GM23338 (cell line): ENCODE results near the gene COPS2. TPM values are rescaled to one million over a fixed set of nuclear protein-coding genes. Genes with fewer than 3 reads are reported as not detected.

Experiments
- ATAC-seq: fragments of 200-7000 bp; cut with Tn5 transposase; 3 replicates; pipeline ENCODE4 v1.9.1; 2020
- DNase-seq: peaks from one replicate; pipeline ENCODE4 v3.0.0-alpha.2; 2015; ENCODE audit warnings: low spot score
- H2AFZ ChIP-seq: fragments of 200-600 bp; sonication (generic); 2 replicates; pipeline ENCODE4 v1.8.0; 2016; ENCODE audit warnings: antibody characterized with exemption, mild to moderate bottlenecking, moderate library complexity
- H3F3A ChIP-seq: fragments of 200-600 bp; sonication (generic); replicated peaks from 2 replicates; pipeline ENCODE4 v1.8.0; 2017; ENCODE audit warnings: antibody characterized with exemption, mixed run types, low read depth
- H3K27ac ChIP-seq: fragments of 200-600 bp; sonication (generic); 2 replicates; pipeline ENCODE4 v1.6.1; 2016; ENCODE audit warnings: low read depth
- H3K27me3 ChIP-seq: fragments of 200-600 bp; sonication (generic); 2 replicates; pipeline ENCODE4 v1.8.0; 2016; ENCODE audit warnings: mild to moderate bottlenecking, mixed run types, moderate library complexity; ENCODE audit not compliant: insufficient read depth
- H3K36me3 ChIP-seq: fragments of 200-600 bp; sonication (generic); 2 replicates; pipeline ENCODE4 v1.8.0; 2016; ENCODE audit warnings: mild to moderate bottlenecking; ENCODE audit not compliant: insufficient read depth
- H3K4me1 ChIP-seq: fragments of 200-600 bp; sonication (generic); 2 replicates; pipeline ENCODE4 v1.8.0; 2016; ENCODE audit warnings: mild to moderate bottlenecking, moderate library complexity; ENCODE audit not compliant: insufficient read depth
- H3K4me2 ChIP-seq: fragments of 200-600 bp; sonication (generic); 2 replicates; pipeline ENCODE4 v1.7.1; 2017; ENCODE audit warnings: mixed run types
- H3K4me3 ChIP-seq: fragments of 200-600 bp; sonication (generic); 2 replicates; pipeline ENCODE4 v1.6.1; 2016; ENCODE audit warnings: mixed run types
- H3K79me2 ChIP-seq: fragments of 200-600 bp; sonication (generic); replicated peaks from 2 replicates; pipeline ENCODE4 v1.8.0; 2017; ENCODE audit warnings: mild to moderate bottlenecking; ENCODE audit not compliant: insufficient read depth
- H3K9me2 ChIP-seq: fragments of 200-600 bp; sonication (generic); 2 replicates; pipeline ENCODE4 v1.8.0; 2017; ENCODE audit not compliant: insufficient read depth
- H4K20me1 ChIP-seq: fragments of 200-600 bp; sonication (generic); replicated peaks from 2 replicates; pipeline ENCODE4 v1.8.0; 2017; ENCODE audit warnings: mild to moderate bottlenecking; ENCODE audit not compliant: insufficient read depth
- H3K27ac Mint-ChIP-seq: 2 replicates; pipeline ENCODE4 v1.8.0; 2020; ENCODE audit warnings: inconsistent platforms, mild to moderate bottlenecking, moderate library complexity, mixed read lengths
- H3K27me3 Mint-ChIP-seq: 3 replicates; pipeline ENCODE4 v1.8.0; 2022; ENCODE audit warnings: low read depth, mild to moderate bottlenecking, moderate library complexity, mixed read lengths, inconsistent platforms; ENCODE audit not compliant: insufficient read depth, poor library complexity
- H3K36me3 Mint-ChIP-seq: 3 replicates; pipeline ENCODE4 v1.8.0; 2021; ENCODE audit warnings: low read depth, mild to moderate bottlenecking, inconsistent platforms, moderate library complexity, mixed read lengths
- H3K4me1 Mint-ChIP-seq: 3 replicates; pipeline ENCODE4 v1.8.0; 2020; ENCODE audit warnings: mild to moderate bottlenecking, inconsistent platforms, mixed read lengths
- H3K4me3 Mint-ChIP-seq: 3 replicates; pipeline ENCODE4 v1.8.0; 2021; ENCODE audit warnings: moderate library complexity, mild to moderate bottlenecking, inconsistent platforms, mixed read lengths
- H3K9me3 Mint-ChIP-seq: 3 replicates; pipeline ENCODE4 v1.8.0; 2020; ENCODE audit warnings: moderate library complexity, mild to moderate bottlenecking, inconsistent platforms, mixed read lengths
- EZH2phosphoT487 ChIP-seq: fragments of 200-600 bp; sonication (generic); IDR thresholded peaks from one replicate; pipeline ENCODE4 v1.8.1; 2018; ENCODE audit warnings: antibody characterized with exemption; ENCODE audit not compliant: unreplicated experiment
- NANOG ChIP-seq: IDR thresholded peaks from 2 replicates; pipeline ENCODE4 v1.6.1; 2016; ENCODE audit warnings: antibody characterized with exemption, borderline replicate concordance
- POLR2AphosphoS5 ChIP-seq: IDR thresholded peaks from 2 replicates; pipeline ENCODE4 v1.6.1; 2016; ENCODE audit warnings: antibody characterized with exemption, low read depth
- STAT1 ChIP-seq: IDR thresholded peaks from one replicate; pipeline ENCODE4 v1.6.1; 2016; ENCODE audit warnings: antibody characterized with exemption; ENCODE audit not compliant: unreplicated experiment
- ZNF331 ChIP-seq: fragments of 250-450 bp; sonication (Bioruptor Pico); IDR thresholded peaks from 2 replicates; pipeline ENCODE4 v1.5.0; 2020; ENCODE audit warnings: low read depth, mild to moderate bottlenecking, moderate library complexity
- polyA plus RNA-seq: library from polyadenylated mRNA; unstranded; fragments of >200 nt; fragmentation: Nextera tagmentation; extraction: Ambion mirVana; gene quantifications from 2 replicates; pipeline ENCODE4 v1.2.1, GENCODE V29; 2016
- total RNA-seq: library from RNA; depleted of rRNA; stranded (reverse); fragments of >200 nt; shearing (Covaris generic); gene quantifications from 2 replicates; pipeline ENCODE4 v1.2.3, GENCODE V29; 2014
- TF ChIP-seq, protein P1 (sequence below): fragments of 250-450 bp; sonication (Bioruptor Pico); IDR thresholded peaks from 2 replicates; pipeline ENCODE4 v1.5.0; 2020; ENCODE audit warnings: mild to moderate bottlenecking, moderate library complexity
- TF ChIP-seq, protein P2 (sequence below): IDR thresholded peaks from one replicate; pipeline ENCODE4 v1.6.1; 2018; ENCODE audit warnings: antibody characterized with exemption; ENCODE audit not compliant: unreplicated experiment
- TF ChIP-seq, protein P3 (sequence below), 2 experiments: fragments of 200-600 bp in 1 of 2; sonication (generic) in 1 of 2; conservative IDR thresholded peaks; 2 replicates each; pipeline versions ENCODE4 v1.5.1 to v1.6.1; 2016 to 2017; ENCODE audit warnings: antibody characterized with exemption in 2 of 2, low read depth in 2 of 2, mild to moderate bottlenecking in 2 of 2, moderate library complexity in 1 of 2

Gene COPS2
- total and polyA plus RNA-seq, 2 experiments from 2014 or later: 38.7 to 67.3 TPM

DNA sequence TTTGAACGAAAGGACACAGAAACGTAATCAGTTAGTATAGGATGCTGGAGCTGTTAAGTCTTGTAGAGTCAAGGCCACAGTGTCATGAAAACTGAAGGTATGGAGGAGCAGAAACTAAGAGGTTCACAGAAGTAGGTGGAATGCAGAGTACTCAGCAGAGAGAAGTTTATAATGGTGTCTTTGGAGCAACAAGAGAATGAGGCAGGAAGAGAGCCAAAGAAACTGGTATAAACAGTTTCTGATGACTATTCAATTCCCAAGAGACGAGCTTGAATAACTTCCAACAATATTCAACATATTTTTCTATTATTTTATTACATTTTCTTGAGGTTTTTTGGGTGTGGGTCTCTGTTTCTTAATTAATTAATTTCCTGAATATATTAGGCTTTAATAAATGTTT is 44.3 kb upstream of the COPS2 start (continued):
- TF ChIP-seq, protein P1, sequence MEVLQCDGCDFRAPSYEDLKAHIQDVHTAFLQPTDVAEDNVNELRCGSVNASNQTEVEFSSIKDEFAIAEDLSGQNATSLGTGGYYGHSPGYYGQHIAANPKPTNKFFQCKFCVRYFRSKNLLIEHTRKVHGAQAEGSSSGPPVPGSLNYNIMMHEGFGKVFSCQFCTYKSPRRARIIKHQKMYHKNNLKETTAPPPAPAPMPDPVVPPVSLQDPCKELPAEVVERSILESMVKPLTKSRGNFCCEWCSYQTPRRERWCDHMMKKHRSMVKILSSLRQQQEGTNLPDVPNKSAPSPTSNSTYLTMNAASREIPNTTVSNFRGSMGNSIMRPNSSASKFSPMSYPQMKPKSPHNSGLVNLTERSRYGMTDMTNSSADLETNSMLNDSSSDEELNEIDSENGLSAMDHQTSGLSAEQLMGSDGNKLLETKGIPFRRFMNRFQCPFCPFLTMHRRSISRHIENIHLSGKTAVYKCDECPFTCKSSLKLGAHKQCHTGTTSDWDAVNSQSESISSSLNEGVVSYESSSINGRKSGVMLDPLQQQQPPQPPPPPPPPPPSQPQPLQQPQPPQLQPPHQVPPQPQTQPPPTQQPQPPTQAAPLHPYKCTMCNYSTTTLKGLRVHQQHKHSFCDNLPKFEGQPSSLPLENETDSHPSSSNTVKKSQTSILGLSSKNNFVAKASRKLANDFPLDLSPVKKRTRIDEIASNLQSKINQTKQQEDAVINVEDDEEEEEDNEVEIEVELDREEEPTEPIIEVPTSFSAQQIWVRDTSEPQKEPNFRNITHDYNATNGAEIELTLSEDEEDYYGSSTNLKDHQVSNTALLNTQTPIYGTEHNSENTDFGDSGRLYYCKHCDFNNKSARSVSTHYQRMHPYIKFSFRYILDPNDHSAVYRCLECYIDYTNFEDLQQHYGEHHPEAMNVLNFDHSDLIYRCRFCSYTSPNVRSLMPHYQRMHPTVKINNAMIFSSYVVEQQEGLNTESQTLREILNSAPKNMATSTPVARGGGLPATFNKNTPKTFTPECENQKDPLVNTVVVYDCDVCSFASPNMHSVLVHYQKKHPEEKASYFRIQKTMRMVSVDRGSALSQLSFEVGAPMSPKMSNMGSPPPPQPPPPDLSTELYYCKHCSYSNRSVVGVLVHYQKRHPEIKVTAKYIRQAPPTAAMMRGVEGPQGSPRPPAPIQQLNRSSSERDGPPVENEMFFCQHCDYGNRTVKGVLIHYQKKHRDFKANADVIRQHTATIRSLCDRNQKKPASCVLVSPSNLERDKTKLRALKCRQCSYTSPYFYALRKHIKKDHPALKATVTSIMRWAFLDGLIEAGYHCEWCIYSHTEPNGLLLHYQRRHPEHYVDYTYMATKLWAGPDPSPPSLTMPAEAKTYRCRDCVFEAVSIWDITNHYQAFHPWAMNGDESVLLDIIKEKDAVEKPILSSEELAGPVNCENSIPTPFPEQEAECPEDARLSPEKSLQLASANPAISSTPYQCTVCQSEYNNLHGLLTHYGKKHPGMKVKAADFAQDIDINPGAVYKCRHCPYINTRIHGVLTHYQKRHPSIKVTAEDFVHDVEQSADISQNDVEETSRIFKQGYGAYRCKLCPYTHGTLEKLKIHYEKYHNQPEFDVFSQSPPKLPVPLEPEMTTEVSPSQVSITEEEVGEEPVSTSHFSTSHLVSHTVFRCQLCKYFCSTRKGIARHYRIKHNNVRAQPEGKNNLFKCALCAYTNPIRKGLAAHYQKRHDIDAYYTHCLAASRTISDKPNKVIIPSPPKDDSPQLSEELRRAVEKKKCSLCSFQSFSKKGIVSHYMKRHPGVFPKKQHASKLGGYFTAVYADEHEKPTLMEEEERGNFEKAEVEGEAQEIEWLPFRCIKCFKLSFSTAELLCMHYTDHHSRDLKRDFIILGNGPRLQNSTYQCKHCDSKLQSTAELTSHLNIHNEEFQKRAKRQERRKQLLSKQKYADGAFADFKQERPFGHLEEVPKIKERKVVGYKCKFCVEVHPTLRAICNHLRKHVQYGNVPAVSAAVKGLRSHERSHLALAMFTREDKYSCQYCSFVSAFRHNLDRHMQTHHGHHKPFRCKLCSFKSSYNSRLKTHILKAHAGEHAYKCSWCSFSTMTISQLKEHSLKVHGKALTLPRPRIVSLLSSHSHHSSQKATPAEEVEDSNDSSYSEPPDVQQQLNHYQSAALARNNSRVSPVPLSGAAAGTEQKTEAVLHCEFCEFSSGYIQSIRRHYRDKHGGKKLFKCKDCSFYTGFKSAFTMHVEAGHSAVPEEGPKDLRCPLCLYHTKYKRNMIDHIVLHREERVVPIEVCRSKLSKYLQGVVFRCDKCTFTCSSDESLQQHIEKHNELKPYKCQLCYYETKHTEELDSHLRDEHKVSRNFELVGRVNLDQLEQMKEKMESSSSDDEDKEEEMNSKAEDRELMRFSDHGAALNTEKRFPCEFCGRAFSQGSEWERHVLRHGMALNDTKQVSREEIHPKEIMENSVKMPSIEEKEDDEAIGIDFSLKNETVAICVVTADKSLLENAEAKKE (CRISPR knock-in tag): no peak
- TF ChIP-seq EZH2phosphoT487: no peak
- TF ChIP-seq, protein P2, sequence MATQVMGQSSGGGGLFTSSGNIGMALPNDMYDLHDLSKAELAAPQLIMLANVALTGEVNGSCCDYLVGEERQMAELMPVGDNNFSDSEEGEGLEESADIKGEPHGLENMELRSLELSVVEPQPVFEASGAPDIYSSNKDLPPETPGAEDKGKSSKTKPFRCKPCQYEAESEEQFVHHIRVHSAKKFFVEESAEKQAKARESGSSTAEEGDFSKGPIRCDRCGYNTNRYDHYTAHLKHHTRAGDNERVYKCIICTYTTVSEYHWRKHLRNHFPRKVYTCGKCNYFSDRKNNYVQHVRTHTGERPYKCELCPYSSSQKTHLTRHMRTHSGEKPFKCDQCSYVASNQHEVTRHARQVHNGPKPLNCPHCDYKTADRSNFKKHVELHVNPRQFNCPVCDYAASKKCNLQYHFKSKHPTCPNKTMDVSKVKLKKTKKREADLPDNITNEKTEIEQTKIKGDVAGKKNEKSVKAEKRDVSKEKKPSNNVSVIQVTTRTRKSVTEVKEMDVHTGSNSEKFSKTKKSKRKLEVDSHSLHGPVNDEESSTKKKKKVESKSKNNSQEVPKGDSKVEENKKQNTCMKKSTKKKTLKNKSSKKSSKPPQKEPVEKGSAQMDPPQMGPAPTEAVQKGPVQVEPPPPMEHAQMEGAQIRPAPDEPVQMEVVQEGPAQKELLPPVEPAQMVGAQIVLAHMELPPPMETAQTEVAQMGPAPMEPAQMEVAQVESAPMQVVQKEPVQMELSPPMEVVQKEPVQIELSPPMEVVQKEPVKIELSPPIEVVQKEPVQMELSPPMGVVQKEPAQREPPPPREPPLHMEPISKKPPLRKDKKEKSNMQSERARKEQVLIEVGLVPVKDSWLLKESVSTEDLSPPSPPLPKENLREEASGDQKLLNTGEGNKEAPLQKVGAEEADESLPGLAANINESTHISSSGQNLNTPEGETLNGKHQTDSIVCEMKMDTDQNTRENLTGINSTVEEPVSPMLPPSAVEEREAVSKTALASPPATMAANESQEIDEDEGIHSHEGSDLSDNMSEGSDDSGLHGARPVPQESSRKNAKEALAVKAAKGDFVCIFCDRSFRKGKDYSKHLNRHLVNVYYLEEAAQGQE: no peak

DNA sequence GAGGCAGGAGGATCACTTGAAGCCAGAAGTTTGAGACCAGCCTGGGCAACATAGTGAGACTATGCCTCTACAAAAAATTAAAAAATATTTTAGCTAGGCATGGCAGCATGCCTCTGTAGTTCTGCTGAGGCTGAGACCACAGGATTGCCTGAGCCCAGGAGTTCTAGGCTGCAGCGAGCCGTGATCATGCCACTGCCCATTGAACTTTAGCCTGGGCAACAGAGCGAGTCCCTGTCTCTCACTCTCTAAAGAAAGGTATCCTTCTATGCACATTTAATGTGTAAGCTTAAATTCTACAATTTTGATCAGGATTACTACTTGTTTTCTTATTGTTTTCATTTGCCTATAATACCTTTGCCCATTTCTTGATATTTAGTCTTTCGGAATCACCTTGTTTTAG is 41.5 kb upstream of the COPS2 start:
- no peaks in the 10 kb centered on the region for H3K27me3 Mint-ChIP-seq
- Histone ChIP-seq H3F3A (no peaks in the 10 kb centered on the region), H3K27ac (no peak overlapping the region), H3K4me2 (no peak overlapping the region), H4K20me1 (no peaks in the 10 kb centered on the region), H3K36me3 (no peaks in the 10 kb centered on the region), H3K79me2 (peaks cover 10% of the 10 kb centered on the region; the same call in 1 of the 2 replicates), H3K9me2 (no peaks in the 10 kb centered on the region), H3K4me1 (no peaks in the 10 kb centered on the region), H3K4me3 (no peak overlapping the region), H2AFZ (no peak overlapping the region), H3K27me3 (no peaks in the 10 kb centered on the region)
- H3K36me3 Mint-ChIP-seq: no peaks in the 10 kb centered on the region
- no peak for DNase-seq
- H3K4me3 Mint-ChIP-seq: no peak overlapping the region
- no peaks in the 10 kb centered on the region for H3K9me3 Mint-ChIP-seq
- peaks cover 5% of the 10 kb centered on the region; the same call in 2 of the 3 replicates for H3K4me1 Mint-ChIP-seq
- no peak for ATAC-seq
- no peak overlapping the region for H3K27ac Mint-ChIP-seq
- TF ChIP-seq, protein P3, sequence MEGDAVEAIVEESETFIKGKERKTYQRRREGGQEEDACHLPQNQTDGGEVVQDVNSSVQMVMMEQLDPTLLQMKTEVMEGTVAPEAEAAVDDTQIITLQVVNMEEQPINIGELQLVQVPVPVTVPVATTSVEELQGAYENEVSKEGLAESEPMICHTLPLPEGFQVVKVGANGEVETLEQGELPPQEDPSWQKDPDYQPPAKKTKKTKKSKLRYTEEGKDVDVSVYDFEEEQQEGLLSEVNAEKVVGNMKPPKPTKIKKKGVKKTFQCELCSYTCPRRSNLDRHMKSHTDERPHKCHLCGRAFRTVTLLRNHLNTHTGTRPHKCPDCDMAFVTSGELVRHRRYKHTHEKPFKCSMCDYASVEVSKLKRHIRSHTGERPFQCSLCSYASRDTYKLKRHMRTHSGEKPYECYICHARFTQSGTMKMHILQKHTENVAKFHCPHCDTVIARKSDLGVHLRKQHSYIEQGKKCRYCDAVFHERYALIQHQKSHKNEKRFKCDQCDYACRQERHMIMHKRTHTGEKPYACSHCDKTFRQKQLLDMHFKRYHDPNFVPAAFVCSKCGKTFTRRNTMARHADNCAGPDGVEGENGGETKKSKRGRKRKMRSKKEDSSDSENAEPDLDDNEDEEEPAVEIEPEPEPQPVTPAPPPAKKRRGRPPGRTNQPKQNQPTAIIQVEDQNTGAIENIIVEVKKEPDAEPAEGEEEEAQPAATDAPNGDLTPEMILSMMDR (conservative IDR thresholded peaks at IDR 0.05; ENCODE audit: low read depth in 2 of 2): no peak
- TF ChIP-seq, protein P2: no peak
- TF ChIP-seq NANOG (no peak), POLR2AphosphoS5 (no peak), ZNF331 (CRISPR knock-in tag) (no peak), STAT1 (no peak)
